ENCODE results near the gene NDE1.
"Not testable (repeated sequence)": the region's sequence is repeated elsewhere in the genome, so short reads cannot be mapped to it uniquely, and the experiment has no call there.

Gene NDE1

DNA sequence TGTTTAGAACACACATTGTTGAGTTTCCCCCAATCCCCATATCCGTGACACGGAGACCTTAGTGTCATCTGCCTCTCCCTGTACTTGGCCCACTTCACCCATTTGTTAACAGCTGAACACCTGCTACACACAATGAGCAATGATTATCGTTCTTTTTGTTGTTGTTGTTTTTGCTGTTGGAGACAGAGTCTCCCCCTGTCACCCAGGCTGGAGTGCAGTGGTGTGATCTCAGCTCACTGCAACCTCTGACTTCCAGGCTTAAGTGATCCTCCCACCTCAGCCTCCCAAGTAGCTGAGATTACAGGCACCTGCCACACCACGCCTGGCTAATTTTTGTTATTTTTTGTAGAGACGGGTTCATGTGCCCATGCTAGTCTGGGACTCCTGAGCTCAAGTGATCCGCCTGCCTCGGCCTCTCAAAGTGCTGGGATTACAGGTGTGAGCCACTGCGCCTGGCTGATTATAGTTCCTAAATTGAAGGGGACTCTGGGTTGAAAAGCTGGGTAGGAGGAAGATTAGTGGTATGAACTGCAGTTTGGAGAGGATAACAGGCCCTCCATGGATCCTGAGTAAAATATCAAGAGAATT, 21.6 kb downstream of the NDE1 start:
- Histone ChIP-seq H3K27me3 (ENCODE audit: control insufficient read depth, insufficient read depth, low read length, poor library complexity, severe bottlenecking) (no peaks in the 10 kb centered on the region), H3K36me3 (ENCODE audit: control insufficient read depth, insufficient read depth, low read length) (peaks cover 18% of the 10 kb centered on the region), H3K4me3 (ENCODE audit: insufficient read depth, low read depth, low read length) (no peak overlapping the region), H3K27ac (ENCODE audit: insufficient read depth, low read depth, low read length, poor library complexity, severe bottlenecking) (no peak overlapping the region), H3K9me3 (ENCODE audit: control insufficient read depth, low read length) (no peaks in the 10 kb centered on the region), H3K4me1 (ENCODE audit: control insufficient read depth, insufficient read depth, low read length) (no peaks in the 10 kb centered on the region)
- 93 to 94% methylated on average over 8 of the region's 8 CpGs for WGBS, 2 experiments

- H3K27ac ChIP-seq (ENCODE audit: insufficient read depth, low read depth, low read length, poor library complexity, severe bottlenecking); H3K9me3 ChIP-seq (ENCODE audit: control insufficient read depth, low read length); H3K4me3 ChIP-seq (ENCODE audit: insufficient read depth, low read depth, low read length); H3K27me3 ChIP-seq (ENCODE audit: control insufficient read depth, insufficient read depth, low read length, poor library complexity, severe bottlenecking); H3K4me1 ChIP-seq (ENCODE audit: control insufficient read depth, insufficient read depth, low read length): not testable (repeated sequence)
- 90 to 95% methylated on average over 10 of the region's 10 CpGs for WGBS, 2 experiments
- H3K36me3 ChIP-seq (ENCODE audit: control insufficient read depth, insufficient read depth, low read length), result peaks cover 14% of the 10 kb centered on the region
These were observed 22.1 kb downstream of the NDE1 start for GRCh38 chr16:15672127-15672513.

- H3K9me3 ChIP-seq (ENCODE audit: control insufficient read depth, low read length), result no peaks in the 10 kb centered on the region
- H3K4me3 ChIP-seq (ENCODE audit: insufficient read depth, low read depth, low read length), result no peak overlapping the region
- no peak overlapping the region for H3K27ac ChIP-seq (ENCODE audit: insufficient read depth, low read depth, low read length, poor library complexity, severe bottlenecking)
- peaks cover 9% of the 10 kb centered on the region for H3K36me3 ChIP-seq (ENCODE audit: control insufficient read depth, insufficient read depth, low read length)
- no peaks in the 10 kb centered on the region for H3K27me3 ChIP-seq (ENCODE audit: control insufficient read depth, insufficient read depth, low read length, poor library complexity, severe bottlenecking)
- 91 to 92% methylated on average over 20 of the region's 20 CpGs for WGBS, 2 experiments
- H3K4me1 ChIP-seq (ENCODE audit: control insufficient read depth, insufficient read depth, low read length), result no peaks in the 10 kb centered on the region
These were observed 22.6 kb downstream of the NDE1 start for GRCh38 chr16:15672514-15673167.

DNA sequence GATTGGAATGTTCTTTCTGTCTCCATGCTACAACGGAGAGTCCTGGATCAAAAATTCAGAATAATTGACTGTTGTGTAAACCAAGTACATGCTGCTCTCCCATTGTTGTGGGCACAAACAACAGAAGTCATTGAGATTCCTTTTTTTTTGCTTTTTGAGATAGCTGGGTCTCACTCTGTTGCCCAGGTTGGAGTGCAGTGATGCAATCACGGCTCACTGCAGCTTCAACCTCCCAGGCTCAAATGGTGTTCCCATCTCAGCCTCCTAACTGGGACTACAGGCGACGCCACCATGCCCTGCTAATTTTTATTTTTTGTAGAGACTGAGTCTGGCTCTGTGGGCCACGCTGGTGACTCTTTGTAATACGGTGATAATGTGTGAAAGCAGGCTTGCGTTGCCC, 24.5 kb downstream of the NDE1 start:
- H3K4me3 ChIP-seq (ENCODE audit: insufficient read depth, low read depth, low read length), result no peak overlapping the region
- no peaks in the 10 kb centered on the region for H3K9me3 ChIP-seq (ENCODE audit: control insufficient read depth, low read length)
- H3K4me1 ChIP-seq (ENCODE audit: control insufficient read depth, insufficient read depth, low read length), result no peaks in the 10 kb centered on the region
- no peaks in the 10 kb centered on the region for H3K27me3 ChIP-seq (ENCODE audit: control insufficient read depth, insufficient read depth, low read length, poor library complexity, severe bottlenecking)
- 92 to 95% methylated on average over 7 of the region's 7 CpGs for WGBS, 2 experiments
- H3K36me3 ChIP-seq (ENCODE audit: control insufficient read depth, insufficient read depth, low read length), result no peaks in the 10 kb centered on the region
- H3K27ac ChIP-seq (ENCODE audit: insufficient read depth, low read depth, low read length, poor library complexity, severe bottlenecking), result no peak overlapping the region

- Histone ChIP-seq H3K27me3 (ENCODE audit: control insufficient read depth, insufficient read depth, low read length, poor library complexity, severe bottlenecking) (no peaks in the 10 kb centered on the region), H3K9me3 (ENCODE audit: control insufficient read depth, low read length) (no peaks in the 10 kb centered on the region), H3K4me1 (ENCODE audit: control insufficient read depth, insufficient read depth, low read length) (no peaks in the 10 kb centered on the region), H3K36me3 (ENCODE audit: control insufficient read depth, insufficient read depth, low read length) (no peaks in the 10 kb centered on the region), H3K27ac (ENCODE audit: insufficient read depth, low read depth, low read length, poor library complexity, severe bottlenecking) (no peak overlapping the region), H3K4me3 (ENCODE audit: insufficient read depth, low read depth, low read length) (no peak overlapping the region)
- 82 to 85% methylated on average over 10 of the region's 10 CpGs for WGBS, 2 experiments
These were observed 26.5 kb downstream of the NDE1 start for GRCh38 chr16:15676506-15676905.

- WGBS, 2 experiments, result 93 to 96% methylated on average over 5 of the region's 5 CpGs
These were observed 27.4 kb downstream of the NDE1 start for GRCh38 chr16:15677447-15677846.

DNA sequence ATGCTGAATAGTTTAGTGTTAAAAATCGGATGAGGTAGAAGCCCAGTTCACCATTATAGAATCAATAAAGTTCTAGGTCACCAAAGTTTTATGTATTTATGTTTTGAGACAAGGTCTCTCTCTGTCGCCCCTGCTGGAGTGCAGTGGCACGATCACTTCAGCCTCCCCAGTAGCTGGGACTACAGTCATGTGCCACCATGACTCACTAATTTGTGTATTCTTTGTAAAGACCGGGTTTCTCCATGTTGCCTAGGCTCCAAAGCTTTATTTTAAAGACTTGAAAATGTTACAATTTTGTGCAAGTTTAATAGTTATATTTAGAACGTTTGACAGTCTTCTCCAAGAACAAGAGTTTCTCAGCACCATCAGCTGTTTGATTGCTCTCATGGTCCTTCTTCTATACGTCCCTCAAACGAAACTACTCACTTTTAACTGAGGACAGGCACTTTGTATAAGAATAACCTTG, 32.1 kb downstream of the NDE1 start:
- Histone ChIP-seq H3K27ac (ENCODE audit: insufficient read depth, low read depth, low read length, poor library complexity, severe bottlenecking) (no peak overlapping the region), H3K36me3 (ENCODE audit: control insufficient read depth, insufficient read depth, low read length) (peaks cover 9% of the 10 kb centered on the region), H3K27me3 (ENCODE audit: control insufficient read depth, insufficient read depth, low read length, poor library complexity, severe bottlenecking) (no peaks in the 10 kb centered on the region), H3K4me3 (ENCODE audit: insufficient read depth, low read depth, low read length) (no peak overlapping the region), H3K9me3 (ENCODE audit: control insufficient read depth, low read length) (no peaks in the 10 kb centered on the region), H3K4me1 (ENCODE audit: control insufficient read depth, insufficient read depth, low read length) (no peaks in the 10 kb centered on the region)
- 58 to 62% methylated on average over 7 of the region's 7 CpGs for WGBS, 2 experiments

More at GRCh38 chr16:15677447-15677846, 27.4 kb downstream of the NDE1 start:
- Histone ChIP-seq H3K27me3 (ENCODE audit: control insufficient read depth, insufficient read depth, low read length, poor library complexity, severe bottlenecking) (no peaks in the 10 kb centered on the region), H3K4me3 (ENCODE audit: insufficient read depth, low read depth, low read length) (no peak overlapping the region), H3K4me1 (ENCODE audit: control insufficient read depth, insufficient read depth, low read length) (no peaks in the 10 kb centered on the region), H3K27ac (ENCODE audit: insufficient read depth, low read depth, low read length, poor library complexity, severe bottlenecking) (no peak overlapping the region), H3K36me3 (ENCODE audit: control insufficient read depth, insufficient read depth, low read length) (no peaks in the 10 kb centered on the region), H3K9me3 (ENCODE audit: control insufficient read depth, low read length) (no peaks in the 10 kb centered on the region)

DNA sequence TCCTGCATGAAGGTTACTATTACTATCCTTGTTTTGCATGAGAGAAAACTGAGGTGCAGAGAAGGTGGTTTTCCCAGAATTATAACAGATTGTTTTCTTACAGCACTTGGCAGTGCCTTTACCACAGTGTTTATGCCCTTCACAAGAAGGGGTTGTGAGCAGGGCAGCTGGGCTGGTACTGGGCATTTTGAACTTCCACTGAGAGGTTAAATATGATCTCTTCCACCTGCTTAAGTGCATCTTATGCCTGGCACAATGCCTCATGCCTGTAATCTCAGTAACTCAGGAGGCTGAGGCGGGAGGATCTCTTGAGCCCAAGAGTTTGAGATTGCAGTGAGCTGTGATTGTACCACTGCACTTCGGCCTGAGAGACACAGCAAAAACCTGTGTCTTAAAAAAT, 36.2 kb downstream of the NDE1 start:
- Histone ChIP-seq H3K27ac (ENCODE audit: insufficient read depth, low read depth, low read length, poor library complexity, severe bottlenecking) (no peak overlapping the region), H3K36me3 (ENCODE audit: control insufficient read depth, insufficient read depth, low read length) (peaks cover 25% of the 10 kb centered on the region), H3K4me1 (ENCODE audit: control insufficient read depth, insufficient read depth, low read length) (no peaks in the 10 kb centered on the region), H3K4me3 (ENCODE audit: insufficient read depth, low read depth, low read length) (no peak overlapping the region), H3K27me3 (ENCODE audit: control insufficient read depth, insufficient read depth, low read length, poor library complexity, severe bottlenecking) (no peaks in the 10 kb centered on the region), H3K9me3 (ENCODE audit: control insufficient read depth, low read length) (no peaks in the 10 kb centered on the region)
- 92 to 97% methylated on average over 2 of the region's 2 CpGs for WGBS, 2 experiments

- 96 to 97% methylated on average over 3 of the region's 3 CpGs for WGBS, 2 experiments
- Histone ChIP-seq H3K4me3 (ENCODE audit: insufficient read depth, low read depth, low read length) (no peak overlapping the region), H3K9me3 (ENCODE audit: control insufficient read depth, low read length) (no peaks in the 10 kb centered on the region), H3K27ac (ENCODE audit: insufficient read depth, low read depth, low read length, poor library complexity, severe bottlenecking) (no peak overlapping the region), H3K27me3 (ENCODE audit: control insufficient read depth, insufficient read depth, low read length, poor library complexity, severe bottlenecking) (no peaks in the 10 kb centered on the region), H3K4me1 (ENCODE audit: control insufficient read depth, insufficient read depth, low read length) (no peaks in the 10 kb centered on the region), H3K36me3 (ENCODE audit: control insufficient read depth, insufficient read depth, low read length) (peaks cover 38% of the 10 kb centered on the region)
These were observed 39.2 kb downstream of the NDE1 start for GRCh38 chr16:15689290-15689689.

DNA sequence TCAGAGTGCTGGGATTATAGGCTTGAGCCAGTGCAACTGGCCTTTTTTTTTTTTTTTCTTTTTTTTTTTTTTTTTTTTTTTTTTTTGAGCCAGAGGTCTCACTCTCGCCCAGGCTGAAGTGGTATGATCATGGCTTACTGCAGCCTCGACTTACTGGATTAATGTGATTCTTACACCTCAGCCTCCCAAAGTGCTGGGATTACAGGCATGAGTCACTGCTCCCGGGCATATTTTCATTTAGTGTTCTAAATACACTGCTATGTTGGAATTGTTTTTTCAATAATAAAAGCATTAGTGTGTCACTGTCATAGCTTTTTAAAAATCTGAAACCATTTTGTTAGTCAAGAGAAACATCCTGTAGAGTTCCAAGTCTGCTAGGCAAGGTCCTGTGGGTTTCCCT, 40.3 kb downstream of the NDE1 start:
- 88 to 90% methylated on average over 3 of the region's 3 CpGs for WGBS, 2 experiments
- no peak overlapping the region for H3K4me3 ChIP-seq (ENCODE audit: insufficient read depth, low read depth, low read length)
- no peaks in the 10 kb centered on the region for H3K4me1 ChIP-seq (ENCODE audit: control insufficient read depth, insufficient read depth, low read length)
- H3K27ac ChIP-seq (ENCODE audit: insufficient read depth, low read depth, low read length, poor library complexity, severe bottlenecking), result no peak overlapping the region
- peaks cover 45% of the 10 kb centered on the region for H3K36me3 ChIP-seq (ENCODE audit: control insufficient read depth, insufficient read depth, low read length)
- H3K27me3 ChIP-seq (ENCODE audit: control insufficient read depth, insufficient read depth, low read length, poor library complexity, severe bottlenecking), result no peaks in the 10 kb centered on the region
- no peaks in the 10 kb centered on the region for H3K9me3 ChIP-seq (ENCODE audit: control insufficient read depth, low read length)

Data from ectodermal cell (in vitro differentiated cells).